Mesothelial cell of epicardium (in vitro differentiated cells): ENCODE measurements around the gene NOL12. TPM values are rescaled to one million over a fixed set of nuclear protein-coding genes. Genes with fewer than 3 reads are reported as not detected.
"Not testable (repeated sequence)": the region's sequence is repeated elsewhere in the genome, so short reads cannot be mapped to it uniquely, and the experiment has no call there.

ENCODE experiments used
- DNase-seq, 2 experiments: peaks; one replicate each; pipeline ENCODE4 v3.0.0; 2021; ENCODE audit warnings: low spot score in 2 of 2; ENCODE audit not compliant: unreplicated experiment in 2 of 2
- H3K27ac Mint-ChIP-seq: 2 replicates; pipeline ENCODE4 v1.8.0; 2021; ENCODE audit warnings: mixed read lengths
- H3K27me3 Mint-ChIP-seq: 2 replicates; pipeline ENCODE4 v1.8.0; 2021; ENCODE audit warnings: low read depth, mixed read lengths
- H3K36me3 Mint-ChIP-seq: 2 replicates; pipeline ENCODE4 v1.8.0; 2021; ENCODE audit warnings: mixed read lengths
- H3K4me1 Mint-ChIP-seq: 2 replicates; pipeline ENCODE4 v1.8.0; 2021; ENCODE audit warnings: mixed read lengths
- H3K4me3 Mint-ChIP-seq: 2 replicates; pipeline ENCODE4 v1.8.0; 2021; ENCODE audit warnings: mild to moderate bottlenecking, moderate library complexity, mixed read lengths
- H3K9me3 Mint-ChIP-seq: 2 replicates; pipeline ENCODE4 v1.8.0; 2021; ENCODE audit warnings: mixed read lengths
- CTCF ChIP-seq: fragments of 200-600 bp; sonication (generic); IDR thresholded peaks from one replicate; pipeline ENCODE4 v1.5.0; 2021; ENCODE audit warnings: antibody characterized with exemption; ENCODE audit not compliant: unreplicated experiment
- total RNA-seq: library from RNA; stranded (reverse); gene quantifications from 3 replicates; pipeline ENCODE4 v1.2.1, GENCODE V29; 2021

NOL12 gene
- total RNA-seq, 1 donor from 2014 or later = 25.2 TPM

- H3K4me3 Mint-ChIP-seq = no peak overlapping the region
- H3K27ac Mint-ChIP-seq = no peak overlapping the region
- peaks cover 27% of the 10 kb centered on the region for H3K36me3 Mint-ChIP-seq
- TF ChIP-seq CTCF = no peak
- H3K27me3 Mint-ChIP-seq = no peaks in the 10 kb centered on the region
- peaks cover 5% of the 10 kb centered on the region for H3K4me1 Mint-ChIP-seq
- no peaks in the 10 kb centered on the region for H3K9me3 Mint-ChIP-seq
- no peak for DNase-seq
These were observed 38.2 kb upstream of the NOL12 start for GRCh38 chr22:37647928-37648327.

GRCh38 chr22:37650463-37651136 lies 35.5 kb upstream of the NOL12 start:
- Mint-ChIP-seq H3K36me3 (peaks cover 24% of the 10 kb centered on the region), H3K9me3 (no peaks in the 10 kb centered on the region), H3K4me3 (no peak overlapping the region), H3K4me1 (no peaks in the 10 kb centered on the region), H3K27ac (no peak overlapping the region), H3K27me3 (no peaks in the 10 kb centered on the region)
- no peak for DNase-seq
- no peak for TF ChIP-seq CTCF

- H3K36me3 Mint-ChIP-seq = peaks cover 15% of the 10 kb centered on the region
- H3K27ac Mint-ChIP-seq = no peak overlapping the region
- no peak for TF ChIP-seq CTCF
- no peaks in the 10 kb centered on the region for H3K9me3 Mint-ChIP-seq
- no peaks in the 10 kb centered on the region for H3K27me3 Mint-ChIP-seq
- no peak for DNase-seq
- peaks cover 16% of the 10 kb centered on the region for H3K4me1 Mint-ChIP-seq
- no peak overlapping the region for H3K4me3 Mint-ChIP-seq
These were observed 31.4 kb upstream of the NOL12 start for GRCh38 chr22:37654563-37655251.

- Mint-ChIP-seq H3K4me3 (no peak overlapping the region), H3K27me3 (no peaks in the 10 kb centered on the region), H3K4me1 (peaks cover 21% of the 10 kb centered on the region), H3K36me3 (peaks cover 10% of the 10 kb centered on the region), H3K27ac (no peak overlapping the region), H3K9me3 (no peaks in the 10 kb centered on the region)
- no peak for DNase-seq
- TF ChIP-seq CTCF = no peak
These were observed 30.9 kb upstream of the NOL12 start for GRCh38 chr22:37655252-37655563.

GRCh38 chr22:37656583-37656982 lies 29.6 kb upstream of the NOL12 start:
- H3K27me3 Mint-ChIP-seq, H3K27ac Mint-ChIP-seq, DNase-seq, H3K9me3 Mint-ChIP-seq, H3K4me3 Mint-ChIP-seq, H3K36me3 Mint-ChIP-seq: not testable (repeated sequence)
- peaks cover 34% of the 10 kb centered on the region for H3K4me1 Mint-ChIP-seq

- Mint-ChIP-seq H3K4me1 (peaks cover 41% of the 10 kb centered on the region), H3K36me3 (peaks cover 5% of the 10 kb centered on the region), H3K27me3 (no peaks in the 10 kb centered on the region), H3K9me3 (no peaks in the 10 kb centered on the region), H3K4me3 (peak overlapping the region; percentile 81), H3K27ac (peak overlapping the region; percentile 98)
- DNase-seq = no peak
- no peak for TF ChIP-seq CTCF
These were observed 28.5 kb upstream of the NOL12 start for GRCh38 chr22:37657590-37658132.
